GM23248 (cell line): Measurements from ENCODE around the gene RHOT2. TPM values are rescaled to one million over a fixed set of nuclear protein-coding genes. Genes with fewer than 3 reads are reported as not detected.
A peak's percentile ranks its signal among the peaks of the same experiment; 100 is the strongest.
"Not testable (repeated sequence)": the region's sequence is repeated elsewhere in the genome, so short reads cannot be mapped to it uniquely, and the experiment has no call there.

ENCODE experiments used
- DNase-seq: peaks from one replicate; pipeline ENCODE4 v3.0.0-alpha.2; 2015
- H2AFZ ChIP-seq: fragments of 200-600 bp; sonication (generic); 2 replicates; pipeline ENCODE4 v1.6.1; 2016; ENCODE audit warnings: antibody characterized with exemption
- H3F3A ChIP-seq: fragments of 200-600 bp; sonication (generic); 2 replicates; pipeline ENCODE4 v1.6.1; 2016; ENCODE audit warnings: mild to moderate bottlenecking, antibody characterized with exemption, mixed run types; ENCODE audit not compliant: insufficient read depth
- H3K27ac ChIP-seq: fragments of 200-600 bp; sonication (generic); 2 replicates; pipeline ENCODE4 v1.5.1; 2016; ENCODE audit warnings: mild to moderate bottlenecking
- H3K27me3 ChIP-seq: fragments of 200-600 bp; sonication (generic); replicated peaks from 2 replicates; pipeline ENCODE4 v1.6.1; 2016; ENCODE audit warnings: mild to moderate bottlenecking; ENCODE audit not compliant: insufficient read depth
- H3K36me3 ChIP-seq: fragments of 200-600 bp; sonication (generic); 2 replicates; pipeline ENCODE4 v1.6.1; 2016; ENCODE audit warnings: low read depth, mild to moderate bottlenecking
- H3K4me1 ChIP-seq: fragments of 200-600 bp; sonication (generic); 2 replicates; pipeline ENCODE4 v1.6.1; 2016; ENCODE audit warnings: mild to moderate bottlenecking; ENCODE audit not compliant: insufficient read depth
- H3K4me2 ChIP-seq: fragments of 200-600 bp; sonication (generic); one replicate; pipeline ENCODE4 v1.6.1; 2016; ENCODE audit warnings: mild to moderate bottlenecking; ENCODE audit not compliant: unreplicated experiment
- H3K4me3 ChIP-seq: fragments of 200-600 bp; sonication (generic); 2 replicates; pipeline ENCODE4 v1.5.1; 2016; ENCODE audit warnings: mild to moderate bottlenecking
- H3K79me2 ChIP-seq: fragments of 200-600 bp; sonication (generic); 2 replicates; pipeline ENCODE4 v1.6.1; 2016; ENCODE audit warnings: mild to moderate bottlenecking; ENCODE audit not compliant: insufficient read depth
- H3K9ac ChIP-seq: fragments of 200-600 bp; sonication (generic); 2 replicates; pipeline ENCODE4 v1.6.1; 2016; ENCODE audit warnings: mild to moderate bottlenecking
- H3K9me2 ChIP-seq: fragments of 200-600 bp; sonication (generic); 2 replicates; pipeline ENCODE4 v1.6.1; 2016; ENCODE audit warnings: mixed run types, mild to moderate bottlenecking, moderate library complexity; ENCODE audit not compliant: insufficient read depth
- H3K9me3 ChIP-seq: fragments of 200-600 bp; sonication (generic); one replicate; pipeline ENCODE4 v1.6.1; 2017; ENCODE audit warnings: low read depth
- H4K20me1 ChIP-seq: fragments of 200-600 bp; sonication (generic); 2 replicates; pipeline ENCODE4 v1.6.0; 2016; ENCODE audit not compliant: insufficient read depth
- EZH2 ChIP-seq: fragments of 200-600 bp; sonication (generic); IDR thresholded peaks from 2 replicates; pipeline ENCODE4 v1.6.1; 2018; ENCODE audit warnings: antibody characterized with exemption, mild to moderate bottlenecking; ENCODE audit not compliant: insufficient read depth, poor library complexity, severe bottlenecking
- EZH2phosphoT487 ChIP-seq: fragments of 200-600 bp; sonication (generic); IDR thresholded peaks from 2 replicates; pipeline ENCODE4 v1.6.1; 2018; ENCODE audit warnings: antibody characterized with exemption, moderate library complexity, mild to moderate bottlenecking, low read depth; ENCODE audit not compliant: insufficient read depth
- WGBS, 2 experiments: methylation state at CpG; one replicate each; pipeline ENCODE4 v1.1.6; 2015 to 2017; ENCODE audit warnings: low lambda C conversion rate in 2 of 2, low coverage in 1 of 2; ENCODE audit errors: missing lambda C conversion rate in 2 of 2; 5-methylcytosine and 5-hydroxymethylcytosine counted together
- in situ Hi-C: fragments of 300-500 bp; cut with MboI; formaldehyde crosslinking; loops from 2 replicates; pipeline ENCODE4 v1.15.0; 2020
- polyA plus RNA-seq: library from polyadenylated mRNA; unstranded; fragments of >200 nt; fragmentation: Nextera tagmentation; extraction: Ambion mirVana; gene quantifications from 2 replicates; pipeline ENCODE4 v1.2.1, GENCODE V29; 2016
- total RNA-seq: library from RNA; depleted of rRNA; stranded (reverse); fragments of >200 nt; shearing (Covaris generic); gene quantifications from 2 replicates; pipeline ENCODE4 v1.2.3, GENCODE V29; 2014

Gene RHOT2
- total and polyA plus RNA-seq, 2 experiments from 2014 or later = 65.9 to 70.0 TPM

DNA sequence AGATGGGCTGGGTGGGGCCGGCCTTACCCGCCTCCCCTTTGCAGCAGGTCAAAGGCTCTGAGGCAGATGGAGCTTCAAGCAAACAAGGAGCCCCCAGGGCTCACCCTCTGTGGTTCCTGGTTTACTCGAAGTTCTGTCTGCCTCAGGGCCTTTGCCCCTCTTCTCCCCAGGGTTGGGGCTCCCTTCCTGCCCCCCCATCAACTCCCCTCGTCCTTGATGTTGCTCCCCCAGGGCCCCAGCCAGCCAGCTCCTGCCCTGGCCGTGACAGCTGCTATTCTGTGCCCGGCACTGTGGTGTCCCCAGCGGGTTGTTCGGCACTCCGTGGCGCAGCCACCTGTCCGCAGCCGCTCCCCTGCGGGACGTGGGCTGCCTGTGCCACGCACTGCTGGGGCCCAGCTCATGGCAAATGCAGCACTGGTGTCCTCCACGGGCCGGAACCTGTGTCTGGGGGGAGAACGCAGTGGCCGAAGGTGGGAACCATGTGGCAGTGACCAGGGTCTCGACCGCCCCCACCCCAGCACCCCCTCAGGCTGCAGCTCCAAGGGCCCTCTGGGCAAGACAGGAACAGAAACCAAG, 42.7 kb downstream of the RHOT2 start:
- no peaks in the 10 kb centered on the region for H3K9me3 ChIP-seq
- H3K27me3 ChIP-seq = peaks cover 17% of the 10 kb centered on the region; the same call in 1 of the 2 replicates
- H3K36me3 ChIP-seq = no peaks in the 10 kb centered on the region
- no peak overlapping the region for H3K9ac ChIP-seq
- H3K27ac ChIP-seq = no peak overlapping the region
- DNase-seq = no peak
- no peaks in the 10 kb centered on the region for H3K79me2 ChIP-seq
- H3K9me2 ChIP-seq = no peaks in the 10 kb centered on the region
- in situ Hi-C loops = no loop called here
- no peaks in the 10 kb centered on the region for H4K20me1 ChIP-seq
- H3K4me3 ChIP-seq = no peak overlapping the region
- H3F3A ChIP-seq = peaks cover 10% of the 10 kb centered on the region
- WGBS, 2 experiments = 67 to 68% methylated on average over 21 of the region's 21 CpGs
- H2AFZ ChIP-seq = no peak overlapping the region
- peaks cover 11% of the 10 kb centered on the region; the same call in 1 of the 2 replicates for H3K4me1 ChIP-seq
- TF ChIP-seq EZH2 (no peak), EZH2phosphoT487 (no peak)
- no peak overlapping the region for H3K4me2 ChIP-seq

DNA sequence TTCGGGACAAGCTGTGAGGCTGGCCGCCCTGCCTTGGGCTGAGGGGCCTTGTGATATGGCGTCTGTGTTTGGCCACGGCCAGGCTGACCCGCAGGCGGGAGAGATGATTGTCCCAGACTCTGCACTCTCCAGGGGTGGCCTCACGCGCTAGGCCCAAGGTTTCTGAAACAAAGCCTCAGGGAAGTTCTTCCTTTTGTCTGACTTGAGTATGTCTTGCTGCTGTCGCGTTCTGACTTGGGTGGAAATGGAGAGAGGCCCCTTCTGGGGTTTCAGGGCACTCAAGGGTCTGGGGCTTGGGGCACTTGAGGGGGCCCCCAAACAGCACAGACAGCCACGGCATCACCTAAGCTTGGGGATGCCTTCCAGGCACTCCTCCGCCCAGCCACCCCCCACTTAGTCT, 43.2 kb downstream of the RHOT2 start:
- no peak overlapping the region for H3K4me3 ChIP-seq
- no peak overlapping the region for H2AFZ ChIP-seq
- H3K4me2 ChIP-seq = no peak overlapping the region
- H4K20me1 ChIP-seq = no peaks in the 10 kb centered on the region
- peaks cover 17% of the 10 kb centered on the region; the same call in 1 of the 2 replicates for H3K27me3 ChIP-seq
- H3F3A ChIP-seq = peaks cover 10% of the 10 kb centered on the region
- H3K27ac ChIP-seq = no peak overlapping the region
- no peak for DNase-seq
- H3K9me2 ChIP-seq = no peaks in the 10 kb centered on the region
- H3K9me3 ChIP-seq = no peaks in the 10 kb centered on the region
- in situ Hi-C loops = no loop called here
- peaks cover 11% of the 10 kb centered on the region; the same call in 1 of the 2 replicates for H3K4me1 ChIP-seq
- TF ChIP-seq EZH2phosphoT487 (no peak), EZH2 (no peak)
- no peak overlapping the region for H3K9ac ChIP-seq
- no peaks in the 10 kb centered on the region for H3K36me3 ChIP-seq
- WGBS, 2 experiments = 56 to 60% methylated on average over 11 to 12 of the region's 12 CpGs
- no peaks in the 10 kb centered on the region for H3K79me2 ChIP-seq

DNA sequence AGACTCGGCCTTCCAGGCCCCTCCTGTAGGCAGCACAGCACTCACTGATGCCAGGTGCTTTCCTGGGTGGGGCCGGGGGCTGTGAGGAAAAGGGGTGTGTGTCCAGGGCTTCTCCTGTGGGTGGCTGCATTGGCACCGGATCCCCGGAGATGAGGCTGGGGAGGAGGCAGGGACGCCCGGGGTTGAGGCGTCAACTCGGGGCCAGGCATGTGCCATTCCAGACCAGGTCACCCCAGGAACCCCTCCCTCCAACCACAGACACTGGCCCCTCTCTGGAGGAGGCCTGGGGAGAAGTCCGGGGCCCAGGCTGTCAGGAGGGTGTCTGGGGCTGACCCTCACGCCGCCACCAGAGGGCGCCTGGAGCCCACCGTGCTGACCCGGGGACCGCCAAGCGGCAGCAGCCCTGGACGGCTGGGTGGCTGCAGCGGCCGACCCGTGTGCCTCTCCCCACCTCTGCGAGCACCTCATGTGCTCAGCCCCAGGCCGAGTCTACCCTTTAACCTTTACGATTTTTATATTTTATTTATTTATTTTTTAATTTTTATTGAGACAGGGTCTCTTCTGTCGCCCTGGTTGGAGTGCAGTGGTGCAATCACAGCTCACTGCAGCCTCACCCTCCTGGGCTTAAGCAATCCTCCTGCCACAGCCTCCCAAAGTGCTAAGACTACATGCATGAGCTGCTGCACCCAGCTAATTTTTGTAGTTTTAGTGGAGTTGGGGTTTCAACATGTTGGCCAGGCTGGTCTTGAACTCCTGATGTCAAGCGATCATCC, 43.8 kb downstream of the RHOT2 start:
- Histone ChIP-seq H4K20me1 (no peaks in the 10 kb centered on the region), H3K4me3 (no peak overlapping the region), H2AFZ (no peak overlapping the region), H3K9me2 (no peaks in the 10 kb centered on the region), H3K79me2 (no peaks in the 10 kb centered on the region), H3K36me3 (no peaks in the 10 kb centered on the region), H3K9ac (no peak overlapping the region), H3K9me3 (no peaks in the 10 kb centered on the region), H3K27me3 (peaks cover 17% of the 10 kb centered on the region; the same call in 1 of the 2 replicates), H3F3A (peaks cover 10% of the 10 kb centered on the region), H3K4me2 (no peak overlapping the region), H3K27ac (no peak overlapping the region), H3K4me1 (peaks cover 11% of the 10 kb centered on the region; the same call in 1 of the 2 replicates)
- in situ Hi-C loops = no loop called here
- peak; percentile 80 for DNase-seq
- no peak for TF ChIP-seq EZH2phosphoT487
- TF ChIP-seq EZH2 = no peak
- 7 to 8% methylated on average over 20 to 25 of the region's 25 CpGs for WGBS, 2 experiments

DNA sequence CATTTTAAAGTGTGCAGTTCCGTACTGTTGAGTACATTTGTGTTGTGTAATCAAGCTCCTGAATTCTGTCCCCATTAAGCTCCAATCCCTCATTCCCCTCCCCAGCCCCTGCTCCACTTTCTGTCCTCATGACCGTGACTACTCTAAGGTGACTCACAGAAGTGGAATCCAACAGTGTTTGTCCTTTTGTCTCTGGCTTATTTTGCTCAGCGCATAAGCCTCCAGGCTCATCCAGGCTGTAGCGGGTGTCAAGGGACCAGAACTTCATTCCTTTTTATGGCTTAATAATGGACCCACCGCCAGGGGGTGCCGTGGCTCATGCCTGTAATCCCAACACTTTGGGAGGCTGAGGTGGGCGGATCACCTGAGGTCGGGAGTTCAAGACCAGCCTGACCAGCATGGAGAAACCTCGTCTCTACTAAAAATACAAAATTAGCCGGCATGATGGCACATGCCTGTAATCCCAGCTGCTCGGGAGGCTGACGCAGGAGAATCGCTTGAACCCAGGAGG, 44.9 kb downstream of the RHOT2 start:
- 51% methylated on average over 12 to 13 of the region's 13 CpGs for WGBS, 2 experiments
- in situ Hi-C loops, H3K4me2 ChIP-seq: not testable (repeated sequence)

More for the DNA sequence above, 44.9 kb downstream of the RHOT2 start:
- Histone ChIP-seq H3K27me3 (peaks cover 15% of the 10 kb centered on the region; the same call in 1 of the 2 replicates), H3K27ac (peak overlapping the region; percentile 22), H3K4me1 (peaks cover 11% of the 10 kb centered on the region; the same call in 1 of the 2 replicates)
- not testable (repeated sequence) for H3K36me3 ChIP-seq, H2AFZ ChIP-seq, H3F3A ChIP-seq, H3K9me2 ChIP-seq, H4K20me1 ChIP-seq, H3K9me3 ChIP-seq, H3K9ac ChIP-seq, H3K79me2 ChIP-seq, H3K4me3 ChIP-seq
- DNase-seq = peak; percentile 92
